ENCODE results near the gene THOC3.
"Not testable (repeated sequence)": the region's sequence is repeated elsewhere in the genome, so short reads cannot be mapped to it uniquely, and the experiment has no call there.

THOC3 gene

GRCh38 chr5:175943253-175943652, 24.9 kb downstream of the THOC3 start:
- not testable (repeated sequence) for H3K27ac ChIP-seq (ENCODE audit: low read depth, low read length); H3K27me3 ChIP-seq (ENCODE audit: control insufficient read depth in 5 of 5, insufficient read depth in 4 of 5, low read length in 5 of 5); H3K4me3 ChIP-seq (ENCODE audit: low read depth in 1 of 5, low read length in 5 of 5); H3K9ac ChIP-seq (ENCODE audit: low read length in 5 of 5); H3K9me3 ChIP-seq (ENCODE audit: control insufficient read depth in 5 of 5, low read length in 5 of 5); H3K4me1 ChIP-seq (ENCODE audit: control insufficient read depth in 5 of 5, insufficient read depth in 5 of 5, low read length in 5 of 5); H3K36me3 ChIP-seq (ENCODE audit: control insufficient read depth in 5 of 5, insufficient read depth in 5 of 5, low read length in 5 of 5)

- H3K36me3 ChIP-seq (ENCODE audit: control insufficient read depth in 5 of 5, insufficient read depth in 5 of 5, low read length in 5 of 5); H3K9ac ChIP-seq (ENCODE audit: low read length in 5 of 5); H3K4me3 ChIP-seq (ENCODE audit: low read depth in 1 of 5, low read length in 5 of 5); H3K9me3 ChIP-seq (ENCODE audit: control insufficient read depth in 5 of 5, low read length in 5 of 5); H3K27me3 ChIP-seq (ENCODE audit: control insufficient read depth in 5 of 5, insufficient read depth in 4 of 5, low read length in 5 of 5); H3K4me1 ChIP-seq (ENCODE audit: control insufficient read depth in 5 of 5, insufficient read depth in 5 of 5, low read length in 5 of 5); H3K27ac ChIP-seq (ENCODE audit: low read depth, low read length): not testable (repeated sequence)
Observed at GRCh38 chr5:175940632-175941031, 27.5 kb downstream of the THOC3 start.

GRCh38 chr5:175938489-175938888, 29.6 kb downstream of the THOC3 start:
- H3K27me3 ChIP-seq (ENCODE audit: control insufficient read depth in 5 of 5, insufficient read depth in 4 of 5, low read length in 5 of 5) = not testable (repeated sequence)

GRCh38 chr5:175928752-175929151, 39.4 kb downstream of the THOC3 start:
- not testable (repeated sequence) for H3K4me3 ChIP-seq (ENCODE audit: low read depth in 1 of 5, low read length in 5 of 5); H3K9ac ChIP-seq (ENCODE audit: low read length in 5 of 5); H3K27ac ChIP-seq (ENCODE audit: low read depth, low read length); H3K36me3 ChIP-seq (ENCODE audit: control insufficient read depth in 5 of 5, insufficient read depth in 5 of 5, low read length in 5 of 5); H3K27me3 ChIP-seq (ENCODE audit: control insufficient read depth in 5 of 5, insufficient read depth in 4 of 5, low read length in 5 of 5); H3K4me1 ChIP-seq (ENCODE audit: control insufficient read depth in 5 of 5, insufficient read depth in 5 of 5, low read length in 5 of 5); H3K9me3 ChIP-seq (ENCODE audit: control insufficient read depth in 5 of 5, low read length in 5 of 5)

More at GRCh38 chr5:175938489-175938888, 29.6 kb downstream of the THOC3 start:
- H3K9ac ChIP-seq (ENCODE audit: low read length in 5 of 5); H3K4me3 ChIP-seq (ENCODE audit: low read depth in 1 of 5, low read length in 5 of 5); H3K27ac ChIP-seq (ENCODE audit: low read depth, low read length); H3K9me3 ChIP-seq (ENCODE audit: control insufficient read depth in 5 of 5, low read length in 5 of 5); H3K4me1 ChIP-seq (ENCODE audit: control insufficient read depth in 5 of 5, insufficient read depth in 5 of 5, low read length in 5 of 5); H3K36me3 ChIP-seq (ENCODE audit: control insufficient read depth in 5 of 5, insufficient read depth in 5 of 5, low read length in 5 of 5): not testable (repeated sequence)

GRCh38 chr5:175925106-175925505, 43.0 kb downstream of the THOC3 start:
- H3K4me1 ChIP-seq (ENCODE audit: control insufficient read depth in 5 of 5, insufficient read depth in 5 of 5, low read length in 5 of 5); H3K9ac ChIP-seq (ENCODE audit: low read length in 5 of 5); H3K9me3 ChIP-seq (ENCODE audit: control insufficient read depth in 5 of 5, low read length in 5 of 5); H3K27ac ChIP-seq (ENCODE audit: low read depth, low read length); H3K36me3 ChIP-seq (ENCODE audit: control insufficient read depth in 5 of 5, insufficient read depth in 5 of 5, low read length in 5 of 5); H3K27me3 ChIP-seq (ENCODE audit: control insufficient read depth in 5 of 5, insufficient read depth in 4 of 5, low read length in 5 of 5); H3K4me3 ChIP-seq (ENCODE audit: low read depth in 1 of 5, low read length in 5 of 5): not testable (repeated sequence)

GRCh38 chr5:175922192-175922885, 45.8 kb downstream of the THOC3 start:
- H3K4me1 ChIP-seq (ENCODE audit: control insufficient read depth in 5 of 5, insufficient read depth in 5 of 5, low read length in 5 of 5) = no peaks in the 10 kb centered on the region
- H3K27ac ChIP-seq (ENCODE audit: low read depth, low read length) = no peak overlapping the region
- H3K36me3 ChIP-seq (ENCODE audit: control insufficient read depth in 5 of 5, insufficient read depth in 5 of 5, low read length in 5 of 5) = no peaks in the 10 kb centered on the region
- H3K27me3 ChIP-seq (ENCODE audit: control insufficient read depth in 5 of 5, insufficient read depth in 4 of 5, low read length in 5 of 5) = no peaks in the 10 kb centered on the region
- H3K4me3 ChIP-seq (ENCODE audit: low read depth in 1 of 5, low read length in 5 of 5) = no peak overlapping the region
- no peak overlapping the region for H3K9ac ChIP-seq (ENCODE audit: low read length in 5 of 5)
- no peaks in the 10 kb centered on the region for H3K9me3 ChIP-seq (ENCODE audit: control insufficient read depth in 5 of 5, low read length in 5 of 5)

GRCh38 chr5:175921061-175921730, 46.9 kb downstream of the THOC3 start:
- Histone ChIP-seq H3K36me3 (ENCODE audit: control insufficient read depth in 5 of 5, insufficient read depth in 5 of 5, low read length in 5 of 5) (no peaks in the 10 kb centered on the region), H3K27ac (ENCODE audit: low read depth, low read length) (no peak overlapping the region), H3K9me3 (ENCODE audit: control insufficient read depth in 5 of 5, low read length in 5 of 5) (no peaks in the 10 kb centered on the region), H3K9ac (ENCODE audit: low read length in 5 of 5) (no peak overlapping the region), H3K4me1 (ENCODE audit: control insufficient read depth in 5 of 5, insufficient read depth in 5 of 5, low read length in 5 of 5) (no peaks in the 10 kb centered on the region), H3K4me3 (ENCODE audit: low read depth in 1 of 5, low read length in 5 of 5) (no peak overlapping the region), H3K27me3 (ENCODE audit: control insufficient read depth in 5 of 5, insufficient read depth in 4 of 5, low read length in 5 of 5) (no peaks in the 10 kb centered on the region)

- Histone ChIP-seq H3K36me3 (ENCODE audit: control insufficient read depth in 5 of 5, insufficient read depth in 5 of 5, low read length in 5 of 5) (no peaks in the 10 kb centered on the region), H3K4me1 (ENCODE audit: control insufficient read depth in 5 of 5, insufficient read depth in 5 of 5, low read length in 5 of 5) (no peaks in the 10 kb centered on the region), H3K27me3 (ENCODE audit: control insufficient read depth in 5 of 5, insufficient read depth in 4 of 5, low read length in 5 of 5) (no peaks in the 10 kb centered on the region), H3K9ac (ENCODE audit: low read length in 5 of 5) (no peak overlapping the region), H3K4me3 (ENCODE audit: low read depth in 1 of 5, low read length in 5 of 5) (no peak overlapping the region), H3K27ac (ENCODE audit: low read depth, low read length) (no peak overlapping the region), H3K9me3 (ENCODE audit: control insufficient read depth in 5 of 5, low read length in 5 of 5) (no peaks in the 10 kb centered on the region)
Observed at GRCh38 chr5:175920231-175920811, 47.8 kb downstream of the THOC3 start.

- not testable (repeated sequence) for H3K27ac ChIP-seq (ENCODE audit: low read depth, low read length)
Observed at GRCh38 chr5:175915066-175916037, 52.8 kb downstream of the THOC3 start.

More at GRCh38 chr5:175915066-175916037, 52.8 kb downstream of the THOC3 start:
- not testable (repeated sequence) for H3K9me3 ChIP-seq (ENCODE audit: control insufficient read depth in 5 of 5, low read length in 5 of 5); H3K4me1 ChIP-seq (ENCODE audit: control insufficient read depth in 5 of 5, insufficient read depth in 5 of 5, low read length in 5 of 5); H3K4me3 ChIP-seq (ENCODE audit: low read depth in 1 of 5, low read length in 5 of 5); H3K27me3 ChIP-seq (ENCODE audit: control insufficient read depth in 5 of 5, insufficient read depth in 4 of 5, low read length in 5 of 5); H3K9ac ChIP-seq (ENCODE audit: low read length in 5 of 5); H3K36me3 ChIP-seq (ENCODE audit: control insufficient read depth in 5 of 5, insufficient read depth in 5 of 5, low read length in 5 of 5)
